Right renal cortex interstitium (tissue), 3 donors: ENCODE measurements around the gene ANKS1A. TPM values are rescaled to one million over a fixed set of nuclear protein-coding genes. Genes with fewer than 3 reads are reported as not detected.

Source experiments
- DNase-seq, 3 donors: peaks; one replicate each; pipeline ENCODE4 v3.0.0-alpha.2; 2013; ENCODE audit warnings: low read depth in 3 of 3, low spot score in 2 of 3
- polyA plus RNA-seq, 3 donors: library from polyadenylated mRNA; unstranded; fragments of 120-200 nt; gene quantifications; one replicate each; pipeline ENCODE4 v1.2.1, GENCODE V29; 2013; ENCODE audit not compliant: insufficient read length in 3 of 3

ANKS1A gene
- polyA plus RNA-seq, 3 donors, result 31.2 to 43.8 (median 38.4) TPM

DNA sequence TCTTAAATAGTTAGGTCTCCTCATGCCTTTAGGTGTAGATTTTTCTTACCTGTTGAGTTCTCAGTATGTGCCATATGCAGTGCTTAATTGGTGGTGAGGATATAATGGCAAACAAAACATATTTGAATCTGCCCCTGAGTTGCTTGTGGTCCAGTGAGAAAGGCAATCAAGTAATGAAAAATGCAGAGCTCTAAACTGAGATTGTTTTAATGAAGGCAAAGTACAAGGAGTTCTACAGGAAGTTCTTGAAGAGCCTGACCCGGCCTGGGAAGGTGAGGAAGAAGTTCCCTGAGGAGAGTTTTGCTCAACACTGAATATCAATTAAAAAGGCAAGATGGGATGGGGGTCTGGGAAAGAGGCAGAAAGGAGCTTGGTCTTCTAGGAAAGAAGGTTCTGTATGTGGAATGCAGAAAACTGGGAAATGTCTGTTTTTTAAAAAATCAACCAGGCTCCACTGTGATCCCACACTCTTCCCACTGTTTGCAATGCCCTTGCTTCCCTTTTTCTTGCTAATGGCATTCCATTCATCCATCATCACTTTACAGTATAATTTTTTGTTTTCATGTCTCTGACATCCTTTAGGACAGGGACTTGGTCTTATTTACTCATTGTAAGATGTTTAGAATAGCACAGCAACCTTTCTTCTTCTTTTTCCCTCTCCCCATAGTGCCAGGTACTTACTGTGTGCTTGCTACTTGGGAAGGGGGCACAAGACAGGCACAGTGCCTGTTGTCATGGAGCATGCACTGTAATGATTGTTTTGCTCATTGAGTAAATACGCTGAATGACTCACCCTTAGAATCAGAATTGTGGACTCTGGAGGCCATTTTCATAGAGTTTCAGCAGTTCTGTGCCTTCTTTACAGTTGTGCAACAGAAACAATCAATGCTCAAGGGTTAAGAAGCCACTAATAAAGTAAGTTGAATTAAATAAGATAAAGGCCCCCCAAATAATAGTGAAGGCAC lies 64.3 kb downstream of the ANKS1A start:
- DNase-seq, result no peak

- DNase-seq, result no peak
Measured at GRCh38 chr6:34955442-34955841, 66.4 kb downstream of the ANKS1A start.

- no peak for DNase-seq
Measured at GRCh38 chr6:34957231-34957783, 68.3 kb downstream of the ANKS1A start.

DNA sequence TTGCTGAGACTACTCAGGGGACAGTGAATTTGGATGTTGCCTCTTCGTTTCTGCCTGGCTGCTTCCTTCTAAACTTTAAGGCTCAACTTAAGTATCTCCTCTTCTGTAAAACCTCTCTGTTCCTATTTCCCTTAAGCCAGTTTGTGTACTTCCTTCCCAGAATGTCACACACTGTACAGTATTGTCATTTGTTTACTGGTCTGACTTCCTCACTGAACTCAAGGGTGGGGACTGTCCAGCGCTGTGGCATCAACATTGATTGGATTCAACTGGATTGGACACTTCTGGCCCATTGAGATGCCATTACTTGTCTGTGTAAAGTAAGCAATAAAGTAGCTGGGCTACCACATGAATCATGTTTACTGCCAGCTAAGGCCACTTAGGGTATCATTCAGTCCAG lies 69.7 kb downstream of the ANKS1A start:
- DNase-seq, result no peak

GRCh38 chr6:34959224-34959623 lies 70.2 kb downstream of the ANKS1A start:
- no peak for DNase-seq

DNA sequence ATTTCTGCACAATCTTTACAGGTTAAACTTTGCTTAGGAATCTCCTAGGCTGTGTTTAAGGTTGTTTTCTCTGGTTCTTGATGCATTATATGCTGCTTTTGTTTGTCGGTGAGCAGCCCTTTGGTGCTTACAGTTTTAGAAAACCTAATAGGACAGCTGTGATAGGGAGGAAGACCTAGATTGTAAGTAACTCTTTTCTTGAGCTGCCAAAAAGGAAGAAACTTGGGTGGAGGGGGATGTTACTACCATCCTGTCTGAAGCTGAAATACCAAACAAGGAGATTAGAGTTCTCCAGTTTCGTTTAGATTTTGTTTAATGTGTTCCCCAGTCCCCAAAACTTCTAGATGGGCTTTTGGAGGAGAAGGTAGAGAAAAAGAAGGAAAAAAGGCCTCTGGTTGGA lies 72.0 kb downstream of the ANKS1A start:
- no peak for DNase-seq

DNA sequence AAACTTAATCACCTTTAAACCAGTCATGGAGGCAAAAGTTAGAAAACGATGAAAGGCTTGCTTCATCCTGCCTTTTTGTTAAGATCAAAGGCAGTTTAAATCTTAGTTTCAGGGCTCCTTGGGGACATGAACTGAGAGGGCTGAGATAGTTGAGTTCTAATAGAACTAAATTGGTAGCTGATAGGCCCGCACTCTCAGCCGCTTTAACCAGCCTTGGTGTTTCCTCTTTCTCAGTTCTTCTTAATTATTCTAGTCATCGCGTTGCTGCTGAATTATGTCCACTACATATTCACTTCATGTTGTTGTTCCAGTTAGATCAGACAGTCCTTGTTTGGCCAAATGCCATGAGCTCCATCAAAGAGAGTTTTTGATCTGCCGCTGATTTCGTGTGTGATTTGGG lies 72.5 kb downstream of the ANKS1A start:
- no peak for DNase-seq

DNA sequence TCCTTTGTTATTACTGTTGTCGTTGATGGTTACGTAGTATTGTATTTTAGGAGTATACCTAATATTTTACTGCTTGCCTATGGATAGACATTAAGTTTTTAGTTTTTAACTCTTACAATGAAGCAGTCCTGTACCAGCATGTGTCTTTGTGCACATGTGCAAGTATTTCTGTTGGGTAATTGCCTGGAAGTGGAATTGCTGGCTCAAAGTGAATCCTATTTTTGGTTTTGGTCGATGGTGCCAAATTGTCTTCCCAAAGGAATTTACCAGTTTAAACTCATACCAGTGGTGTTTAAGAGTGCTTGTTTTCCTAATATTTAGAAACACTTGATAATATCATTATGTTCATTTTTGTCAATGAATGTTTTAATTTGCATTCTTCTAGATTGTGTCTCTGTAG lies 75.5 kb downstream of the ANKS1A start:
- no peak for DNase-seq

GRCh38 chr6:34967461-34967860 lies 78.4 kb downstream of the ANKS1A start:
- DNase-seq, result no peak

DNA sequence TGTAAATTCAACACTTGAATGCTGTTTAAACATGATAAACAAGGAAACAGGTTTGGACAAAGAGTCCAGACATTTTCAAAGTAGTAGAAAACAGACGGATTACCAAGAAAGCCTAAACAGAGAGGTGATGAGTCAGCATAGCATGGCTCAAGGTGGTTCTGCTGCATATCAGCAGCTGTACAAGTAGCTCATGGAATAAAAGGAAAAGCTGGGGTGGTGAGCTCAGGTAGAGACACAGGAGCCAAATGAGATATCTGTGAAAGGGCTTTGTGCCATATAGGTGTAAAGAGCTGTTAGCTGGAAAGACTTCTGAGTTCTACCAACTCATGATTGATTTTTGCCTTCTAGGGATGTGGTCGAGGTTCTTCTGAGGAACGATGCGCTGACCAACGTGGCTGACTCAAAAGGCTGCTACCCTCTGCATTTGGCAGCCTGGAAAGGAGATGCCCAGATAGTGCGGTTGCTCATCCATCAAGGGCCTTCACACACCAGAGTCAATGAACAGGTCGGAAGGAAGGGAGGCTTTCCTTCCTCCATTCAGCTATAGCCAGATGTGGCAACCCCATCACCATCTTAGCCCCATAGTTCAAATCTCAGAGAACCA lies 80.7 kb downstream of the ANKS1A start:
- DNase-seq, result no peak

GRCh38 chr6:34970488-34970887 lies 81.4 kb downstream of the ANKS1A start:
- no peak for DNase-seq

DNA sequence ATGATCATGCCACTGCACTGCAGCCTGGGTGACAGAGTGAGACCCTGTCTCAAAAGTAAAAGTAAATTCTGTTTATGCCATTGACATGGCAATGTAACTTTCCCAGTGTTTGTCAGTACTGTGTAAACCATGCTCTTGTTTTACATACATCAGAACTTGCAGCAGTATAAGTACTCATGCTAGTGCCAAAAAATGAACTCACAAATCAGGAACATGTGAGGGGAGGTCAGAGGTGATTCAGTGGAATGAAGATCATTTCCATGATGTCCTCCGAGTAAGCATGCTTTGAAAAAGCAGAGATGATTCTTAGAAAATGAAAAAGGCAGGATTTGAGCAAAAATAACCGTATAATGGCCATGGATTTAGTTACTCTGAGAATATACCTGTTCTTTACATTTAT lies 81.9 kb downstream of the ANKS1A start:
- DNase-seq, result no peak

GRCh38 chr6:34973547-34974248 lies 84.6 kb downstream of the ANKS1A start:
- no peak for DNase-seq

DNA sequence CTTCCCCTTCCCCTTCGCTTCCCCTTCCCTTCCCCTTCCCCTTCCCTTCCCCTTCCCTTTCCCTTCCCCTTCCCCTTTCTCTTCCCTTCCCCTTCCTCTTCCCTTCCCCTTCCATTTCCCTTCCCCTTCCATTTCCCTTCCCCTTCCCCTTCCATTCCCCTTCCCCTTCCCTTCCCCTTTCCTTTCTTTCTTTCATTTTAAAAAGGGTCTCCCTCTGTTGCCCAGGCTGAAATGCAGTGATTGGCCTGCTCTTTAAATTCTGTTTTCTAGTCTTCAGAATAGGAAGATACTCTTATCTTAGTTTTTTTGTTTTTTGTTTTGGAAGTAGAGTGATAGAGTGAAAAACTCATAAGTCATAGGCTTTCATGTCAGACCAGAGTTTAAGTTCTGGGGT lies 85.2 kb downstream of the ANKS1A start:
- no peak for DNase-seq

DNA sequence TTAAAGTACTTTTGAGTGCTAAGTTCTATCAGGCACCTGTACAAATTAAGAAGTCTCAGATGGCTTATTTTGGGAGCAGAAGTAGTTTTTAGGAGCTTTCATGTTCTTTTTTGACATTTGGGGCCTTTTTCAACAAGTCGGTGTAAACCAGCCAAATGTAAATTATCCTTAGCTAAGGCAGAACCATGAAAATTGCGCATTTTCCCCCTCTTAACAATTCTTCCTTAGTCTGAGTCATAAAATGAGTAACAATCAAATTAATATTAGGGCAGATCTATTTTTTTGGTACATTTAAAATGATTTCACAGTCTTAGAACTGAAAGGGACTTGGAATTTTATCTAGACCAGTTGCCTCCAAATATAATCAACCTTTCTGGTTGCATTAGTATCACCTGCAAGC lies 87.2 kb downstream of the ANKS1A start:
- no peak for DNase-seq

DNA sequence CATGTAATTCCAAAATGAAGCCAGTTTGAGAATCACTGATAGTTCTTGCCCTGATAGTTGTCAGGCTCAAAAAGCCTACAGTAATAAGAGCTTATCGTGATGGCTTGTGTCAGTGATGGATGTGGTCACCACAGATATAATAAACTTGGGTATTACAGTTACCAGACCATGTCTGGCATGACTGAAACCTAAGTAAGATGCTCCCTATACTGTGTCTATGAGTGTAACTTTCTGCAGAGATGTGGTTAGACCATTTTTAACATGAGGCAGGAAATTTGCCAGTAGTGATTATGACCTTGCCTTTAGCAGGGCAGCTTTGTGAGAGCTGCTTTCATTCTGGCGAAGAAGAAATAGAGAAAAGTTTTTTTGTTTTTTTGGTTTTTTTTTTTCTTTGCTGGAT lies 90.2 kb downstream of the ANKS1A start:
- no peak for DNase-seq

DNA sequence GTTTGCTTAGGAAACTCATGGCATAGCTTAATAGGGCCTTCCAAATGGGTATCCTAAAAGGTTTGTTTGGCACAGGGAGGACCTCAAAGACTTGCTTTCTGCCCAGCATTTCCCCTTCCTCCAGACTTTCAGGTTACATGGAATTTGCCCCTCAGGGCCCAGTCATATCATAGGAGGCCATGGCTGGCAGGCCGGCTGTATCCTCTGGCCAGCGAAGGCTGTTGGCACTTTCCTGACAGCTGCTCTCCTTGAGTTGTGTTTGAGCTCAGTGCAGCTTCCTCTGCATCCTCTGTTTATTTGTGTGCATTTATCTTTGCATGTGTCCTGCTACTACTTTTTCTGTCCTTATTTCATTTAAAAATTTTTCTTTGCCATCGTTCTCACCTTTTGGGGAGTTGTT lies 90.9 kb downstream of the ANKS1A start:
- no peak for DNase-seq

DNA sequence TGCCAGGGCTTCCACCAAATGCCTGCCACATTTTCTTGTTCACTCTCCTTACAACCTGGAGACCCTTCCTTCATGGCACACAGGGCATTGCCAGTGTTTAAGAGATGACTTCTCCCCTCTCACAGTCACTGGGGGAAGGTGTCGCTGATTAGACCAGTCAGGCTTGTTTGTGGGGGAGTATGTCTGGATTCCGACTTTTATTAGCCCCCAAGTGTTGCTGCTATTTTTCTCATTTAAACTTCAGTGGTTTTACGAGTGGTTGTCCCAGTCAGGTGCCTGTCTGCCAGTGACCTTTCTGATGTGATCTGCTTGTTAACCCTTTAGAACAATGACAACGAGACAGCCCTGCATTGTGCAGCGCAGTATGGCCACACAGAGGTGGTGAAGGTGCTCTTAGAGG lies 92.3 kb downstream of the ANKS1A start:
- no peak for DNase-seq

- no peak for DNase-seq
Measured at GRCh38 chr6:34981951-34982350, 92.9 kb downstream of the ANKS1A start.

DNA sequence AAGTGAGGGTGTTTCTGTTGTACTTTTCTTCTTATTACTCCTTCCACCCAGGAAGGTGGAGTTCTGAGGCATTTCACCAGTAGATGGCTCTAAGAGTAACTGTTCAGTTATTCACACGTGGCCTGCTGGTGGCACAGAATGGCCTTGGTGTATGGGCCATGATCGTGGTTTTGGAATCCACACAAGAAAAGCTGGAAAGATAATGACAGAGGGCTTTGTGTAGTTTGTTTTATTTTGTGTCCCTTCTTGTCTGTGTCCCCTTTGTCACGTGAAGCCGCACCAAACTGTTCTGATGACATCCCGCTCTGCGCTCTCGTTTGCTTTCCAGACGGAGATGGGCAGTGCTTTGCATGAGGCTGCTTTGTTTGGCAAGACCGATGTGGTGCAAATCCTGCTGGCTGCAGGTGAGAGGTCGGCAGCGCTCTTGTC lies 93.4 kb downstream of the ANKS1A start:
- no peak for DNase-seq

DNA sequence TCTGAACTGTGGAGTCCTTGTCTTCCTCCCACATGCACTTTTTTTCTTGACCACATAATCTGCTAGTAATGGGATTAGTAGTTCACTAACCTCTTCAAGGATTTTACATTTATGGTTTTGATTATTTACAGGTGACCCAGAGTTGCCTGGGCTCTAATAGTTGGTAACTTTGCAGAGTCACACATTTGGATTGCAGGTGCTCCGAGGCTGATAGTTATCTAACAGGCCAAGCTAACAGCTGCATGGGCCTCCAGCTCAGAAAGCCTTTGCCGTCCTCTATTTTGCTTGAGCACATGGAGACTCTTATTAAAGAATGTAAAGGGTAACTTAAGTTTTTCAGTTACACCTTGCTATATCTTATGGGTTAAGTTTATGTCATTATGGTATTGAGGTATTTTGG lies 95.4 kb downstream of the ANKS1A start:
- no peak for DNase-seq
